OCI-LY1 (cell line): ENCODE data around the gene GABRG3.

ENCODE experiments used
- H2AFZ ChIP-seq: fragments of 200-600 bp; sonication (generic), shearing (Covaris generic); 2 replicates; pipeline ENCODE4 v1.6.0; 2014; ENCODE audit warnings: antibody characterized with exemption, mild to moderate bottlenecking, low read length
- H3F3A ChIP-seq: fragments of 200-600 bp; sonication (generic), shearing (Covaris generic); 2 replicates; pipeline ENCODE4 v1.6.0; 2014; ENCODE audit warnings: mild to moderate bottlenecking, antibody characterized with exemption, low read length, moderate library complexity; ENCODE audit not compliant: insufficient read depth
- H3K27ac ChIP-seq: fragments of 200-600 bp; sonication (generic); 2 replicates; pipeline ENCODE4 v1.5.1; 2014; ENCODE audit warnings: low read length, mixed run types, mild to moderate bottlenecking, low read depth; ENCODE audit not compliant: poor library complexity, severe bottlenecking
- H3K27me3 ChIP-seq: fragments of 200-600 bp; sonication (generic); 2 replicates; pipeline ENCODE4 v1.6.0; 2014; ENCODE audit warnings: antibody characterized with exemption, mild to moderate bottlenecking, low read length, moderate library complexity; ENCODE audit not compliant: insufficient read depth
- H3K36me3 ChIP-seq: fragments of 200-600 bp; sonication (generic); 2 replicates; pipeline ENCODE4 v1.6.1; 2014; ENCODE audit warnings: mild to moderate bottlenecking, antibody characterized with exemption, low read length, moderate library complexity, mixed read lengths; ENCODE audit not compliant: insufficient read depth
- H3K4me1 ChIP-seq: fragments of 200-600 bp; sonication (generic); 2 replicates; pipeline ENCODE4 v1.5.1; 2014; ENCODE audit warnings: mild to moderate bottlenecking, low read length, moderate library complexity; ENCODE audit not compliant: insufficient read depth, severe bottlenecking
- H3K4me2 ChIP-seq: fragments of 200-600 bp; sonication (generic), shearing (Covaris generic); 2 replicates; pipeline ENCODE4 v1.6.1; 2014; ENCODE audit warnings: low read length
- H3K4me3 ChIP-seq: fragments of 200-600 bp; sonication (generic); 2 replicates; pipeline ENCODE4 v1.5.1; 2014; ENCODE audit warnings: low read length, low read depth, mild to moderate bottlenecking, mixed read lengths; ENCODE audit not compliant: poor library complexity, severe bottlenecking
- H3K79me2 ChIP-seq: fragments of 200-600 bp; shearing (Covaris generic); 2 replicates; pipeline ENCODE4 v1.6.1; 2016; ENCODE audit warnings: mixed run types, low read length, mixed read lengths; ENCODE audit not compliant: insufficient read depth
- H3K9ac ChIP-seq: fragments of 200-600 bp; sonication (generic), shearing (Covaris generic); 2 replicates; pipeline ENCODE4 v1.6.1; 2014; ENCODE audit warnings: mild to moderate bottlenecking, low read length, mixed read lengths
- H3K9me2 ChIP-seq: fragments of 200-600 bp; sonication (generic), shearing (Covaris generic); 2 replicates; pipeline ENCODE4 v1.6.1; 2014; ENCODE audit warnings: low read depth, mild to moderate bottlenecking, low read length, mixed read lengths
- H3K9me3 ChIP-seq: fragments of 200-600 bp; shearing (Covaris generic); 2 replicates; pipeline ENCODE4 v1.6.1; 2014; ENCODE audit warnings: low read length, mixed read lengths
- H4K20me1 ChIP-seq: fragments of 200-600 bp; sonication (generic), shearing (Covaris generic); 2 replicates; pipeline ENCODE4 v1.6.0; 2016; ENCODE audit warnings: mild to moderate bottlenecking, low read length; ENCODE audit not compliant: insufficient read depth
- CTCF ChIP-seq: fragments of 200-600 bp; sonication (generic), shearing (Covaris generic); IDR thresholded peaks from 2 replicates; pipeline ENCODE4 v1.5.1; 2017; ENCODE audit warnings: mild to moderate bottlenecking, antibody characterized with exemption, low read length, moderate library complexity, mixed read lengths
- EZH2 ChIP-seq: fragments of 200-600 bp; sonication (generic), shearing (Covaris generic); IDR thresholded peaks from 2 replicates; pipeline ENCODE4 v1.8.0; 2017; ENCODE audit warnings: borderline replicate concordance, mixed run types, mild to moderate bottlenecking, antibody characterized with exemption, low read length, moderate library complexity, mixed read lengths

The GABRG3 gene

GRCh38 chr15:27458345-27459084 lies 487.5 kb downstream of the GABRG3 start:
- Histone ChIP-seq H4K20me1 (no peaks in the 10 kb centered on the region), H2AFZ (no peak overlapping the region), H3K27me3 (no peaks in the 10 kb centered on the region), H3K4me3 (no peak overlapping the region), H3K36me3 (no peaks in the 10 kb centered on the region), H3K79me2 (no peaks in the 10 kb centered on the region), H3K4me2 (no peak overlapping the region), H3K27ac (no peak overlapping the region), H3K9ac (no peak overlapping the region), H3K9me3 (no peaks in the 10 kb centered on the region), H3K4me1 (no peaks in the 10 kb centered on the region), H3F3A (no peaks in the 10 kb centered on the region), H3K9me2 (no peaks in the 10 kb centered on the region)
- TF ChIP-seq EZH2 (no peak), CTCF (no peak)

GRCh38 chr15:27459836-27460235 lies 488.9 kb downstream of the GABRG3 start:
- Histone ChIP-seq H3K4me2 (no peak overlapping the region), H4K20me1 (no peaks in the 10 kb centered on the region), H3K4me1 (no peaks in the 10 kb centered on the region), H3K27me3 (no peaks in the 10 kb centered on the region), H3K27ac (no peak overlapping the region), H3K9me2 (no peaks in the 10 kb centered on the region), H3K36me3 (no peaks in the 10 kb centered on the region), H3K79me2 (no peaks in the 10 kb centered on the region), H3K9ac (no peak overlapping the region), H3F3A (no peaks in the 10 kb centered on the region), H3K4me3 (no peak overlapping the region), H3K9me3 (no peaks in the 10 kb centered on the region), H2AFZ (no peak overlapping the region)
- TF ChIP-seq EZH2 = no peak
- no peak for TF ChIP-seq CTCF

- H2AFZ ChIP-seq = no peak overlapping the region
- TF ChIP-seq CTCF (no peak), EZH2 (no peak)
- H3K79me2 ChIP-seq = no peaks in the 10 kb centered on the region
- H3K9me2 ChIP-seq = no peaks in the 10 kb centered on the region
- H3F3A ChIP-seq = no peaks in the 10 kb centered on the region
- no peaks in the 10 kb centered on the region for H3K36me3 ChIP-seq
- H3K4me2 ChIP-seq = no peak overlapping the region
- no peaks in the 10 kb centered on the region for H4K20me1 ChIP-seq
- no peak overlapping the region for H3K4me3 ChIP-seq
- H3K27me3 ChIP-seq = no peaks in the 10 kb centered on the region
- H3K9me3 ChIP-seq = no peaks in the 10 kb centered on the region
- H3K9ac ChIP-seq = no peak overlapping the region
- H3K4me1 ChIP-seq = no peaks in the 10 kb centered on the region
- no peak overlapping the region for H3K27ac ChIP-seq
Measured at GRCh38 chr15:27461181-27461580, 490.2 kb downstream of the GABRG3 start.
